Liver (tissue), 9 donors: ENCODE results near the gene PSME2. TPM values are rescaled to one million over a fixed set of nuclear protein-coding genes. Genes with fewer than 3 reads are reported as not detected.

Experiments
- DNase-seq: peaks from one replicate; pipeline ENCODE4 v3.0.0-alpha.2; 2017; ENCODE audit warnings: low spot score
- H3K27ac ChIP-seq, 2 donors: one replicate each; pipeline ENCODE4 v1.7.0; 2013; ENCODE audit warnings: inconsistent platforms in 2 of 2, low read length in 2 of 2, control low read depth in 1 of 2, low read depth in 1 of 2, mild to moderate bottlenecking in 1 of 2
- H3K27me3 ChIP-seq, 4 donors: one replicate each; pipeline versions ENCODE4 v1.6.1 to v1.7.0; 2013; ENCODE audit warnings: low read length in 3 of 4, inconsistent platforms in 1 of 4, mild to moderate bottlenecking in 1 of 4, moderate library complexity in 1 of 4; ENCODE audit not compliant: control insufficient read depth in 4 of 4, insufficient read depth in 4 of 4
- H3K36me3 ChIP-seq, 4 donors: one replicate each; pipeline versions ENCODE4 v1.6.1 to v1.7.0; 2013; ENCODE audit warnings: low read length in 3 of 4, mild to moderate bottlenecking in 3 of 4, low read depth in 1 of 4, moderate library complexity in 1 of 4; ENCODE audit not compliant: control insufficient read depth in 4 of 4, insufficient read depth in 3 of 4
- H3K4me1 ChIP-seq, 4 donors: one replicate each; pipeline versions ENCODE4 v1.6.1 to v1.7.0; 2013; ENCODE audit warnings: low read length in 3 of 4, mild to moderate bottlenecking in 3 of 4, moderate library complexity in 1 of 4; ENCODE audit not compliant: control insufficient read depth in 4 of 4, insufficient read depth in 4 of 4
- H3K4me3 ChIP-seq, 3 donors: one replicate each; pipeline versions ENCODE4 v1.6.1 to v1.7.0; 2013; ENCODE audit warnings: low read length in 3 of 3, control low read depth in 1 of 3, low read depth in 1 of 3, mild to moderate bottlenecking in 1 of 3
- H3K9ac ChIP-seq, 2 donors: one replicate each; pipeline ENCODE4 v1.7.0; 2013; ENCODE audit warnings: low read length in 2 of 2, mild to moderate bottlenecking in 2 of 2, moderate library complexity in 2 of 2, control low read depth in 1 of 2, low read depth in 1 of 2
- H3K9me3 ChIP-seq, 4 donors: one replicate each; pipeline versions ENCODE4 v1.6.1 to v1.7.0; 2013; ENCODE audit warnings: low read length in 3 of 4; ENCODE audit not compliant: control insufficient read depth in 4 of 4
- CTCF ChIP-seq: fragments of 150-350 bp; IDR thresholded peaks from 2 replicates; pipeline ENCODE4 v1.5.1; 2017; ENCODE audit warnings: improper control_type of control experiment, low read depth, low read length; ENCODE audit not compliant: missing input control
- EGR1 ChIP-seq, 2 donors: IDR thresholded peaks; 2 replicates each; pipeline ENCODE4 v1.6.1; 2016 to 2018; ENCODE audit warnings: antibody characterized with exemption in 2 of 2, low read depth in 2 of 2
- FOXA1 ChIP-seq: IDR thresholded peaks from 2 replicates; pipeline ENCODE4 v1.6.1; 2016; ENCODE audit warnings: antibody characterized with exemption
- FOXA2 ChIP-seq: IDR thresholded peaks from 2 replicates; pipeline ENCODE4 v1.6.1; 2016; ENCODE audit warnings: antibody characterized with exemption
- GABPA ChIP-seq, 2 donors: IDR thresholded peaks in 1 of 2; conservative IDR thresholded peaks in 1 of 2; 2 replicates each; pipeline ENCODE4 v1.6.1; 2016; ENCODE audit warnings: antibody characterized with exemption in 2 of 2, mild to moderate bottlenecking in 1 of 2, moderate library complexity in 1 of 2
- HNF4G ChIP-seq: IDR thresholded peaks from 2 replicates; pipeline ENCODE4 v1.6.1; 2016; ENCODE audit warnings: antibody characterized with exemption
- JUND ChIP-seq, 2 donors: IDR thresholded peaks; 2 replicates each; pipeline ENCODE4 v1.6.1; 2016; ENCODE audit warnings: antibody characterized with exemption in 2 of 2
- NR2F2 ChIP-seq: IDR thresholded peaks from 2 replicates; pipeline ENCODE4 v1.6.1; 2016; ENCODE audit warnings: antibody characterized with exemption
- RAD21 ChIP-seq, 2 donors: IDR thresholded peaks; 2 replicates each; pipeline ENCODE4 v1.6.1; 2016; ENCODE audit warnings: antibody characterized with exemption in 2 of 2, mild to moderate bottlenecking in 2 of 2
- REST ChIP-seq: IDR thresholded peaks from 2 replicates; pipeline ENCODE4 v1.6.1; 2016; ENCODE audit warnings: antibody characterized with exemption, mild to moderate bottlenecking
- SP1 ChIP-seq: IDR thresholded peaks from 2 replicates; pipeline ENCODE4 v1.6.1; 2018; ENCODE audit warnings: antibody characterized with exemption, mild to moderate bottlenecking
- YY1 ChIP-seq: IDR thresholded peaks from 2 replicates; pipeline ENCODE4 v1.6.1; 2016; ENCODE audit warnings: antibody characterized with exemption, mild to moderate bottlenecking
- ZBTB33 ChIP-seq: IDR thresholded peaks from 2 replicates; pipeline ENCODE4 v1.6.1; 2016; ENCODE audit warnings: antibody characterized with exemption
- WGBS: extraction: QIAGEN DNeasy Blood & Tissue Kit; methylation state at CpG from one replicate; pipeline ENCODE4 v1.1.7; 2013; 5-methylcytosine and 5-hydroxymethylcytosine counted together
- polyA plus RNA-seq, 2 donors: library from polyadenylated mRNA; stranded (reverse) in 1 of 2; unstranded in 1 of 2; fragments of 200-250 nt in 1 of 2; fragments of >200 nt in 1 of 2; fragmentation: Nextera tagmentation in 1 of 2; extraction: Ambion mirVana in 1 of 2; gene quantifications; one replicate each; pipeline versions ENCODE4 v1.2.1 to v1.2.3, GENCODE V29; 2013 to 2015
- total RNA-seq, 2 donors: library from RNA; depleted of rRNA; stranded (reverse); fragments of >200 nt; gene quantifications; one replicate each; pipeline ENCODE4 v1.2.3, GENCODE V29; 2014
- donor health status: healthy.
- donor health status: healthy.
- donor health status: healthy.
- donor health status: healthy.
- donor health status: healthy.

The PSME2 gene
- total and polyA plus RNA-seq, 4 donors: 56.9 to 247 (median 92.7) TPM

- TF ChIP-seq REST: peak; percentile 84
- TF ChIP-seq CTCF: no peak
- TF ChIP-seq SP1: peak; percentile 99
Measured at GRCh38 chr14:24095271-24096068, 50.9 kb downstream of the PSME2 start (continued).

- Histone ChIP-seq H3K27ac (peak overlapping the region; percentile 93 to 96), H3K9me3 (no peaks in the 10 kb centered on the region), H3K4me1 (peaks cover 15 to 70% (median 55%) of the 10 kb centered on the region in 4 donors), H3K27me3 (no peaks in the 10 kb centered on the region), H3K4me3 (peak overlapping the region; percentile 68 to 82 (median 71)), H3K36me3 (peaks cover 5 to 16% (median 10%) of the 10 kb centered on the region in 4 donors), H3K9ac (peak overlapping the region; percentile 93 to 98)
- WGBS: 2% methylated on average over 14 of the region's 14 CpGs
- peak; percentile 47 for DNase-seq
- TF ChIP-seq HNF4G: no peak
- no peak for TF ChIP-seq JUND (IDR thresholded peaks at IDR 0.05)
- no peak for TF ChIP-seq FOXA2
- no peak for TF ChIP-seq GABPA (IDR thresholded peaks at IDR 0.05 in 1 of 2, conservative IDR thresholded peaks at IDR 0.05 in 1 of 2)
- TF ChIP-seq FOXA1: no peak
Measured at GRCh38 chr14:24094841-24095270, 51.6 kb downstream of the PSME2 start.

GRCh38 chr14:24093901-24094840, 52.2 kb downstream of the PSME2 start, which contains the start of gene PCK2:
PCK2 (plus strand) TSS chr14:24094311; CDS start chr14:24094406, 95 bp downstream.
- Histone ChIP-seq H3K9me3 (no peaks in the 10 kb centered on the region), H3K4me1 (peaks cover 15 to 64% (median 49%) of the 10 kb centered on the region in 4 donors), H3K9ac (peak within 1 kb of the TSS; percentile 93 to 98), H3K27ac (peak within 1 kb of the TSS; percentile 93 to 96), H3K27me3 (no peaks in the 10 kb centered on the region), H3K4me3 (peak within 1 kb of the TSS; percentile 68 to 82 (median 71)), H3K36me3 (peaks cover 0 to 9% (median 6%) of the 10 kb centered on the region in 4 donors)
- under 1% methylated on average over 68 of the region's 68 CpGs for WGBS
- peak; percentile 92 for DNase-seq
- TF ChIP-seq JUND (IDR thresholded peaks at IDR 0.05) (peak in 1 of 2 donors; percentile 40), REST (peak; percentile 85), YY1 (peak; percentile 67), HNF4G (peak; percentile 41), EGR1 (IDR thresholded peaks at IDR 0.05; ENCODE audit: low read depth in 2 of 2) (peak; percentile 81 to 96), RAD21 (IDR thresholded peaks at IDR 0.05) (peak in 1 of 2 donors; percentile 35), ZBTB33 (peak; percentile 37), NR2F2 (no peak)
